ENCODE data around the gene LOXL1. TPM values are rescaled to one million over a fixed set of nuclear protein-coding genes. Genes with fewer than 3 reads are reported as not detected.

The LOXL1 gene
- total and polyA plus RNA-seq, 2 donors (not counting 1 experiment from before 2014, with no cell fraction given) = 65.6 to 163 TPM

DNA sequence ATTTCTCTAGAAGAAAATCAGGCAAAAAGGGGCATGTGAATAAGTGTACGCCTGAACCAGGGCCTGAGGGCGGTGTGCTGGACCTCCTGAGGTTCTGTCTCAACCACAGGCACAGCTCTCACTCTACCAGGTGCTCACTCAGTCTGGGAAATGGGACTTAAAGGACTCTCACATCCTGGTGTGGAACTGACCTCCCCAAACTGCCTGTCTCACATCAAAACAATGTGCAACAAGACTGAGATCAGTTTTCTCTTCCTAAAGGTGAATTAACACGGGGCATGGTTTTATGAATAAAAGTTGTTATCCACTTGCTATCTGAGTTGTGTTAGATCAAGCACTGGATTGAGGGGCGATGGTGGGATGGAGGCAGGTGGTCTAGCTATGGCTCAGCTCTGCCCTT lies 61.0 kb downstream of the LOXL1 start:
- no peak overlapping the region for H3K27ac ChIP-seq (ENCODE audit: insufficient read depth, low read length)
- peaks cover 65% of the 10 kb centered on the region for H3K4me1 ChIP-seq (ENCODE audit: control insufficient read depth, extremely low read depth, insufficient read depth, low read length)
- no peaks in the 10 kb centered on the region for H3K27me3 ChIP-seq (ENCODE audit: control insufficient read depth, insufficient read depth, low read length)
- no peak overlapping the region for H3K4me2 ChIP-seq (ENCODE audit: extremely low read depth, insufficient read depth, low read length)
- no peak for TF ChIP-seq EZH2 (IDR thresholded peaks at IDR 0.05; ENCODE audit: low read length, missing control alignments)
- TF ChIP-seq, protein P1, sequence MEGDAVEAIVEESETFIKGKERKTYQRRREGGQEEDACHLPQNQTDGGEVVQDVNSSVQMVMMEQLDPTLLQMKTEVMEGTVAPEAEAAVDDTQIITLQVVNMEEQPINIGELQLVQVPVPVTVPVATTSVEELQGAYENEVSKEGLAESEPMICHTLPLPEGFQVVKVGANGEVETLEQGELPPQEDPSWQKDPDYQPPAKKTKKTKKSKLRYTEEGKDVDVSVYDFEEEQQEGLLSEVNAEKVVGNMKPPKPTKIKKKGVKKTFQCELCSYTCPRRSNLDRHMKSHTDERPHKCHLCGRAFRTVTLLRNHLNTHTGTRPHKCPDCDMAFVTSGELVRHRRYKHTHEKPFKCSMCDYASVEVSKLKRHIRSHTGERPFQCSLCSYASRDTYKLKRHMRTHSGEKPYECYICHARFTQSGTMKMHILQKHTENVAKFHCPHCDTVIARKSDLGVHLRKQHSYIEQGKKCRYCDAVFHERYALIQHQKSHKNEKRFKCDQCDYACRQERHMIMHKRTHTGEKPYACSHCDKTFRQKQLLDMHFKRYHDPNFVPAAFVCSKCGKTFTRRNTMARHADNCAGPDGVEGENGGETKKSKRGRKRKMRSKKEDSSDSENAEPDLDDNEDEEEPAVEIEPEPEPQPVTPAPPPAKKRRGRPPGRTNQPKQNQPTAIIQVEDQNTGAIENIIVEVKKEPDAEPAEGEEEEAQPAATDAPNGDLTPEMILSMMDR (conservative IDR thresholded peaks at IDR 0.05 in 1 of 2, IDR thresholded peaks at IDR 0.05 in 1 of 2; ENCODE audit: low read depth in 1 of 2, low read length in 2 of 2) = no peak
- no peak overlapping the region for H3K9ac ChIP-seq (ENCODE audit: insufficient read depth, low read length)
- no peak overlapping the region for H2AFZ ChIP-seq (ENCODE audit: low read length)
- H3K36me3 ChIP-seq (ENCODE audit: control insufficient read depth, insufficient read depth, low read length) = peaks cover 3% of the 10 kb centered on the region
- no peaks in the 10 kb centered on the region for H3K79me2 ChIP-seq (ENCODE audit: control insufficient read depth, insufficient read depth, low read length)
- no peaks in the 10 kb centered on the region for H3K9me3 ChIP-seq (ENCODE audit: control insufficient read depth, insufficient read depth, low read depth, low read length)
- no peaks in the 10 kb centered on the region for H4K20me1 ChIP-seq (ENCODE audit: control insufficient read depth, extremely low read depth, insufficient read depth, low read length)
- no peak overlapping the region for H3K4me3 ChIP-seq (replicated peaks in 1 of 4; ENCODE audit: control extremely low read depth in 1 of 4, insufficient read depth in 1 of 4, low read depth in 3 of 4, low read length in 4 of 4)
- DNase-seq (ENCODE audit: low read depth in 2 of 2) = no peak

DNA sequence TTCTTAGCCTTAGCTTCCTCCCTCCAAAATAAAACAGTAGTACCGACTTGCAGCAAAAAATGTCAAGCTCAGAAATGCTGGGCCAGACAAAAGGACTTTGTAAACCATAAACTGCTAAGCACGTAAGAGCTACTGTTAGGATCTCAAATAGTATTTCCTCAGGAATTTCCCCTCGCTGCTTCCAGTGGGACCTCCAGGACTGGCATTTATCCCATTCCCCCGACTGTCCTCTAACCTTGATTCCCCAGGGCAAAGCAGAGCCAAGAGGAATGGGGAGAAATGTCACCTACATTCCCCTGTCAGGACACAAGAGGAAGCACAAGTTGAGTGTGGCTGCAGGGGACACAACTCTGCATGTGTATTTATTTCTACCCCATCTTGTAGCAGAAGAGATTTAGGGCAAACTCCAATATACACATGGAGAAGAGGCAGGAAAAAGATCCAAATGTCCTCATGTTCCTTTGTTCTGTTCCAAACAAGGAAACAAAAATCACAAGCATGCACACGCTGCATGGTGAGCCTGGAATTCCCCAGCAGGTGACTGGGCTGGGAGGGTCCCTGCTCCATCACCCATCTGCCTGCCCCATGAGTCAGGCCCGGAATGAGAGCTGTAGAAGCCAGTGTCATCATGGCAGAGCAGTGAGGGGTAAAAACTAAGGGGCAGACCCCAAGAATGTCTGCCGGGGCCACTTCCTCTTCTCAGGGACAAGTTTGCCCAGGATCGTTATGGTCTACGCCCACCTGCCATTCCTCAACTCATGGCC lies 61.6 kb downstream of the LOXL1 start:
- Histone ChIP-seq H3K9me3 (ENCODE audit: control insufficient read depth, insufficient read depth, low read depth, low read length) (no peaks in the 10 kb centered on the region), H3K79me2 (ENCODE audit: control insufficient read depth, insufficient read depth, low read length) (no peaks in the 10 kb centered on the region), H3K27me3 (ENCODE audit: control insufficient read depth, insufficient read depth, low read length) (no peaks in the 10 kb centered on the region), H4K20me1 (ENCODE audit: control insufficient read depth, extremely low read depth, insufficient read depth, low read length) (no peaks in the 10 kb centered on the region), H3K27ac (ENCODE audit: insufficient read depth, low read length) (no peak overlapping the region), H3K9ac (ENCODE audit: insufficient read depth, low read length) (no peak overlapping the region), H3K4me1 (ENCODE audit: control insufficient read depth, extremely low read depth, insufficient read depth, low read length) (peaks cover 59% of the 10 kb centered on the region), H2AFZ (ENCODE audit: low read length) (no peak overlapping the region), H3K4me2 (ENCODE audit: extremely low read depth, insufficient read depth, low read length) (no peak overlapping the region), H3K36me3 (ENCODE audit: control insufficient read depth, insufficient read depth, low read length) (peaks cover 3% of the 10 kb centered on the region), H3K4me3 (replicated peaks in 1 of 4; ENCODE audit: control extremely low read depth in 1 of 4, insufficient read depth in 1 of 4, low read depth in 3 of 4, low read length in 4 of 4) (no peak overlapping the region)
- TF ChIP-seq, protein P1 (conservative IDR thresholded peaks at IDR 0.05 in 1 of 2, IDR thresholded peaks at IDR 0.05 in 1 of 2; ENCODE audit: low read depth in 1 of 2, low read length in 2 of 2) = no peak
- TF ChIP-seq EZH2 (IDR thresholded peaks at IDR 0.05; ENCODE audit: low read length, missing control alignments) = no peak
- peak in 1 of 2 donors; percentile 66 for DNase-seq (ENCODE audit: low read depth in 2 of 2)

DNA sequence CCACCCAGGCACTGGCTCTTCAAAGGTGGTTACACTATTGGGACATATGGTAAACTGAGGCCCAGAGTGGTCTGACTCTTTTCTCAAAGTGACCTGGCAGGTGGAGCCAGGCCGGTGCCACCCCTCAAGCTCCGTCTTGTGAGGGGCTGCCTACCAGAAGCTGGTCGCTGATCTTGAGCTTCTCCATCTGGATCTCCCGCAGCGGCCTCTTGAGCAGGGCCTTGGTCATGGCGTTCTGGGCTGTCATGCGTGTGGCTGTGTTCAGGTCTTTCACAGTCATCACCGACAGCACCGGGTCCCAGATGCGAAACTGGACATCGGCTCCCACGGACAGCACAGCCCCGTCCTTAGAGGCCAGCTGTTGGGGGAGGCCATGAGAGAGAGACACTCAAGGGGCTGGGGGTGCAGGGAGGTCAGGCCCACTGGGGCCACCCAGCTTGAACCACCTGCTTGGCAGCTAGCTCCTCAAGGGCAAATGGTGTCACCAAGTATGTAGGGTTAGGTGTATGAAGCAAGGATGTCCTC lies 62.2 kb downstream of the LOXL1 start:
- no peak overlapping the region for H2AFZ ChIP-seq (ENCODE audit: low read length)
- peaks cover 53% of the 10 kb centered on the region for H3K4me1 ChIP-seq (ENCODE audit: control insufficient read depth, extremely low read depth, insufficient read depth, low read length)
- H3K4me3 ChIP-seq (replicated peaks in 1 of 4; ENCODE audit: control extremely low read depth in 1 of 4, insufficient read depth in 1 of 4, low read depth in 3 of 4, low read length in 4 of 4) = no peak overlapping the region

More for the DNA sequence above, 62.2 kb downstream of the LOXL1 start:
- Histone ChIP-seq H4K20me1 (ENCODE audit: control insufficient read depth, extremely low read depth, insufficient read depth, low read length) (no peaks in the 10 kb centered on the region), H3K36me3 (ENCODE audit: control insufficient read depth, insufficient read depth, low read length) (peaks cover 3% of the 10 kb centered on the region), H3K9ac (ENCODE audit: insufficient read depth, low read length) (no peak overlapping the region), H3K79me2 (ENCODE audit: control insufficient read depth, insufficient read depth, low read length) (no peaks in the 10 kb centered on the region), H3K27ac (ENCODE audit: insufficient read depth, low read length) (peak overlapping the region; percentile 13), H3K27me3 (ENCODE audit: control insufficient read depth, insufficient read depth, low read length) (no peaks in the 10 kb centered on the region), H3K4me2 (ENCODE audit: extremely low read depth, insufficient read depth, low read length) (no peak overlapping the region), H3K9me3 (ENCODE audit: control insufficient read depth, insufficient read depth, low read depth, low read length) (no peaks in the 10 kb centered on the region)
- no peak for TF ChIP-seq EZH2 (IDR thresholded peaks at IDR 0.05; ENCODE audit: low read length, missing control alignments)
- TF ChIP-seq, protein P1 (conservative IDR thresholded peaks at IDR 0.05 in 1 of 2, IDR thresholded peaks at IDR 0.05 in 1 of 2; ENCODE audit: low read depth in 1 of 2, low read length in 2 of 2) = no peak
- DNase-seq (ENCODE audit: low read depth in 2 of 2) = no peak
